A673 (cell line): ENCODE results near the gene CIC. TPM values are rescaled to one million over a fixed set of nuclear protein-coding genes. Genes with fewer than 3 reads are reported as not detected.

Source experiments
- BruUV-seq: library from RNA; stranded (reverse); fragments of 400-500 nt; replicated peaks from 2 replicates; lab custom pipeline; 2021; lab: Mats Ljungman, UMichigan
- CTCF ChIA-PET: fragments of 300-600 bp; sonication (Branson Sonifier 250); formaldehyde crosslinking; loops from one replicate; lab custom pipeline; 2022; ENCODE audit warnings: antibody characterized with exemption; lab: Charles Lee
- POLR2A ChIA-PET: fragments of 300-600 bp; sonication (Branson Sonifier 250); formaldehyde crosslinking; loops from one replicate; lab custom pipeline; 2022; ENCODE audit warnings: antibody characterized with exemption; ENCODE audit not compliant: low non-redundant PET; lab: Charles Lee
- DNase-seq: peaks from one replicate; pipeline ENCODE4 v3.0.0-alpha.2; 2015; ENCODE audit warnings: low spot score
- H3K27ac ChIP-seq: fragments of 200-600 bp; sonication (generic); 2 replicates; pipeline ENCODE4 v1.5.1; 2016; ENCODE audit warnings: mixed run types, low read depth, mild to moderate bottlenecking, mixed read lengths, antibody characterized with exemption, low read length; ENCODE audit not compliant: poor library complexity, severe bottlenecking
- H3K27me3 ChIP-seq: fragments of 200-600 bp; sonication (generic); replicated peaks from 2 replicates; pipeline ENCODE4 v1.6.1; 2017; ENCODE audit warnings: mixed run types, low read depth, mild to moderate bottlenecking, mixed read lengths, antibody characterized with exemption, low read length; ENCODE audit not compliant: insufficient read depth, poor library complexity
- H3K36me3 ChIP-seq: fragments of 200-600 bp; sonication (generic); 2 replicates; pipeline ENCODE4 v1.6.1; 2016; ENCODE audit warnings: mixed run types, mild to moderate bottlenecking, mixed read lengths, antibody characterized with exemption, low read length; ENCODE audit not compliant: insufficient read depth, poor library complexity, severe bottlenecking
- H3K4me1 ChIP-seq: fragments of 200-600 bp; sonication (generic); 2 replicates; pipeline ENCODE4 v1.6.1; 2017; ENCODE audit warnings: mixed run types, mild to moderate bottlenecking, mixed read lengths, antibody characterized with exemption, low read length; ENCODE audit not compliant: insufficient read depth, poor library complexity, severe bottlenecking
- H3K4me3 ChIP-seq: fragments of 200-600 bp; sonication (generic); 2 replicates; pipeline ENCODE4 v1.5.1; 2016; ENCODE audit warnings: low read depth, mixed run types, mild to moderate bottlenecking, mixed read lengths, low read length; ENCODE audit not compliant: poor library complexity, severe bottlenecking
- H3K9me3 ChIP-seq: fragments of 200-600 bp; sonication (generic); 2 replicates; pipeline ENCODE4 v1.6.1; 2016; ENCODE audit warnings: mixed run types, low read depth, mild to moderate bottlenecking, mixed read lengths, antibody characterized with exemption, low read length; ENCODE audit not compliant: poor library complexity, severe bottlenecking
- EZH2 ChIP-seq: fragments of 200-600 bp; sonication (generic); IDR thresholded peaks from 2 replicates; pipeline ENCODE4 v1.6.1; 2017; ENCODE audit warnings: borderline replicate concordance, low read depth, mild to moderate bottlenecking, mixed read lengths, antibody characterized with exemption, low read length; ENCODE audit not compliant: poor library complexity, severe bottlenecking
- intact Hi-C: fragments of 100-400 bp; cut with micrococcal nuclease; formaldehyde crosslinking; loops from one replicate; pipeline ENCODE4 v1.10.0; 2022; ENCODE audit not compliant: unreplicated experiment
- total RNA-seq: library from RNA; stranded (reverse); gene quantifications from 2 replicates; pipeline ENCODE4 v1.2.3, GENCODE V29; 2021
- TF ChIP-seq, protein P1 (sequence below): fragments of 300-800, 200-600 bp; sonication (generic); conservative IDR thresholded peaks from 2 replicates; pipeline ENCODE4 v1.5.1; 2017; ENCODE audit warnings: low read depth, mild to moderate bottlenecking, antibody characterized with exemption, low read length, moderate library complexity, mixed read lengths

Gene CIC
- total RNA-seq, 1 experiment from 2014 or later, result 80.3 TPM

DNA sequence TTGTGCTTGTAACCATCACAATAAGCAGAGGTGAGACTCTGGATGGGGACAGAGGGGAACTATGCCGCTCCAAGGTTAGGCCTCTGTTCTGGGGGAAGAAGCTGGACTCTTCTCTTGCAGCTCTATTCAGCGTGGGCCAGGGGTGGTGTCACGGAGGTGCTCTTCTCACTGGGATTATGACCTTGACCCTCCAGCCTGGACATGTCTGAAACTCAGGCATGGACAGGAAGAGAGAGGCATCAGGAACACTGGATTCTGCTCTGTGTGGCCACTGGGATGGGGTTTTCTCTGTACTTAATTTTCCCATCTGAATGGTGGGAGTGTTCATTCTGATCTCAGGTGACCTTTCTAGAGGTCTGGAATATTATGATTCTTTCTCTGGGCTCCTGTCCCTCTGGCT, 64.0 kb downstream of the CIC start:
- intact Hi-C loops, result no loop called here
- Histone ChIP-seq H3K4me3 (no peak overlapping the region), H3K36me3 (peaks cover 3% of the 10 kb centered on the region), H3K27me3 (no peaks in the 10 kb centered on the region), H3K4me1 (peaks cover 8% of the 10 kb centered on the region), H3K9me3 (no peaks in the 10 kb centered on the region), H3K27ac (no peak overlapping the region)
- no peak for DNase-seq
- TF ChIP-seq EZH2, result no peak
- TF ChIP-seq, protein P1, sequence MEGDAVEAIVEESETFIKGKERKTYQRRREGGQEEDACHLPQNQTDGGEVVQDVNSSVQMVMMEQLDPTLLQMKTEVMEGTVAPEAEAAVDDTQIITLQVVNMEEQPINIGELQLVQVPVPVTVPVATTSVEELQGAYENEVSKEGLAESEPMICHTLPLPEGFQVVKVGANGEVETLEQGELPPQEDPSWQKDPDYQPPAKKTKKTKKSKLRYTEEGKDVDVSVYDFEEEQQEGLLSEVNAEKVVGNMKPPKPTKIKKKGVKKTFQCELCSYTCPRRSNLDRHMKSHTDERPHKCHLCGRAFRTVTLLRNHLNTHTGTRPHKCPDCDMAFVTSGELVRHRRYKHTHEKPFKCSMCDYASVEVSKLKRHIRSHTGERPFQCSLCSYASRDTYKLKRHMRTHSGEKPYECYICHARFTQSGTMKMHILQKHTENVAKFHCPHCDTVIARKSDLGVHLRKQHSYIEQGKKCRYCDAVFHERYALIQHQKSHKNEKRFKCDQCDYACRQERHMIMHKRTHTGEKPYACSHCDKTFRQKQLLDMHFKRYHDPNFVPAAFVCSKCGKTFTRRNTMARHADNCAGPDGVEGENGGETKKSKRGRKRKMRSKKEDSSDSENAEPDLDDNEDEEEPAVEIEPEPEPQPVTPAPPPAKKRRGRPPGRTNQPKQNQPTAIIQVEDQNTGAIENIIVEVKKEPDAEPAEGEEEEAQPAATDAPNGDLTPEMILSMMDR, result no peak
- CTCF ChIA-PET, result no interaction called here
- no TSS peak for BruUV-seq
- POLR2A ChIA-PET, result no interaction called here

DNA sequence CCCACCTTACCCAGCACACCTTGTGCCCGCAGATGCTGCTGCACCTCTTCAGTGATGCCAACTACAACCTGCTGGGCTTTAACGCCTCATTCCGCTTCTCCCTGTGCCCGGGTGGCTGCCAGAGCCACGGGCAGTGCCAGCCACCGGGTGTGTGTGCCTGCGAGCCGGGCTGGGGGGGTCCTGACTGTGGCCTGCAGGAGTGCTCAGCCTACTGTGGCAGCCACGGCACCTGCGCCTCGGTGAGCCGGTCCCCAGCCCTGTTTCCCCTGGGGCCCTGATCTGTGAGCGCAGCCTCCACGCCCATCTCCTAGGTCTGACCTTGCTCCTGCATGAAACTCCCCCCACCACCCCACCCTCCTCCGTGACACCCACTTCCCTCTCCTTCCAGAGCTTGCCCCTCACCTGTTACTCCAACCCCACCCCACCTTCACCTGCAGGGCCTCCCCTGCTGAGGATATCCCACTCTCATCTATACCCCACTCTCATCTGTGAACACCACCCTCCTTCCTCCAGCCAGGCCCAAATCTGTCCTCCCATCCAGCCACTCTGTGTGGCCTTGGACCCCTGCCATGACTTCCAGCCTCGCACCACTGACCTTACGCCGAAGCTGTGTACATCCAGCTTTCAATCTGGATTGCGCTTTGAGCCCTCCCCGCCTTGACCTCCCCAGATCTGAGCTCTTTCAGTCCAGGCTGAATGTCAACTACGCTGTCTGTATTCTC, 65.1 kb downstream of the CIC start:
- Histone ChIP-seq H3K27me3 (no peaks in the 10 kb centered on the region), H3K36me3 (peaks cover 3% of the 10 kb centered on the region), H3K27ac (no peak overlapping the region), H3K4me3 (no peak overlapping the region), H3K4me1 (peaks cover 8% of the 10 kb centered on the region), H3K9me3 (no peaks in the 10 kb centered on the region)
- CTCF ChIA-PET, result no interaction called here
- DNase-seq, result no peak
- POLR2A ChIA-PET, result no interaction called here
- no TSS peak for BruUV-seq
- intact Hi-C loops, result no loop called here
- no peak for TF ChIP-seq EZH2
- TF ChIP-seq, protein P1, result no peak

DNA sequence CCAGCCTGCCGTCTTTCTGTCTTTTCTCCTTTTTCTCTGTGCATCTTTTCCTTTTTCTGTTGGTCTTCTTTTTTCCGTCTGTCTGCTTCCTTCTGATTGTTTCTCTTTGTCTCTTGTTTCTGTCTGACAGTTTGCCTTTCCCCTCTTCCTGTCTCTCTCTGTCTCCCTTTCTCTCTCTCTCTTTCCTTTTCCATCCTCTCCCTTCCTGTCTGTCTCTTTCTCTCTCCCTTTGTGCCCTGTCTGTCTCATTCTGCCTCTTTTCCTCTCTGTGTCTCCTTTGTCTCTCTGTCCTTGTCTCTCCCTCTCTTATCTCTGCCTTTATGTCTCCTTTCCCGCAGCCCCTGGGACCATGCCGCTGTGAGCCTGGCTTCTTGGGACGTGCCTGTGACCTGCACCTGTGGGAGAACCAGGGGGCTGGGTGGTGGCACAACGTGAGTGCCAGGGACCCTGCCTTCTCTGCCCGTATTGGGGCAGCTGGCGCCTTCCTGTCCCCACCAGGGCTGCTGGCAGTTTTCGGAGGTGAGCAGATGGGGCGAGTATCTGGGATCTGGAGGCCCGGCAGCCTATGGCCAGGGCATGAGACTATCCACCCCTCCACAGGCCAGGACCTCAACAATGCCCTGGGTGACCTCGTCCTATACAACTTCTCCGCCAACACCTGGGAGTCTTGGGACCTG, 65.8 kb downstream of the CIC start:
- Histone ChIP-seq H3K27ac (no peak overlapping the region), H3K27me3 (no peaks in the 10 kb centered on the region), H3K9me3 (no peaks in the 10 kb centered on the region), H3K36me3 (peaks cover 3% of the 10 kb centered on the region), H3K4me3 (no peak overlapping the region), H3K4me1 (peaks cover 8% of the 10 kb centered on the region)
- POLR2A ChIA-PET, result no interaction called here
- intact Hi-C loops, result no loop called here
- CTCF ChIA-PET, result no interaction called here
- DNase-seq, result no peak
- no TSS peak for BruUV-seq
- TF ChIP-seq EZH2, result no peak
- TF ChIP-seq, protein P1, result no peak
